IMR-90 (cell line): Measurements from ENCODE around the gene KCNN3. TPM values are rescaled to one million over a fixed set of nuclear protein-coding genes. Genes with fewer than 3 reads are reported as not detected.

Source experiments
- ATAC-seq: fragments of 200-7000 bp; cut with Tn5 transposase; 2 replicates; pipeline ENCODE4 v1.9.1; 2020; ENCODE audit warnings: low read depth, mild to moderate bottlenecking, moderate library complexity
- BruUV-seq: library from RNA; stranded (reverse); fragments of 400-500 nt; replicated peaks from 2 replicates; lab custom pipeline; 2021; lab: Mats Ljungman, UMichigan
- CTCF ChIA-PET: fragments of 300-600 bp; formaldehyde crosslinking; extraction: SDS; loops from one replicate; lab custom pipeline; 2021; ENCODE audit warnings: antibody characterized with exemption; lab: Yijun Ruan, JAX
- POLR2A ChIA-PET: fragments of 300-600 bp; sonication (Branson Sonifier 250); formaldehyde crosslinking; loops from one replicate; lab custom pipeline; 2022; ENCODE audit warnings: antibody characterized with exemption; ENCODE audit not compliant: unreplicated experiment; lab: Charles Lee
- DNase-seq: peaks from one replicate; pipeline ENCODE4 v3.0.0; 2013
- H2AFZ ChIP-seq: replicated peaks from 2 replicates; pipeline ENCODE3; 2013; ENCODE audit warnings: low read length, mild to moderate bottlenecking; ENCODE audit not compliant: poor library complexity
- H2AK5ac ChIP-seq: 2 replicates; pipeline ENCODE4 v1.6.1; 2013; ENCODE audit warnings: low read depth, low read length, inconsistent platforms
- H2AK9ac ChIP-seq: replicated peaks from 2 replicates; pipeline ENCODE3; 2013; ENCODE audit warnings: mild to moderate bottlenecking, low read depth, low read length, moderate library complexity; ENCODE audit not compliant: poor library complexity
- H2BK120ac ChIP-seq: 2 replicates; pipeline ENCODE4 v1.6.1; 2013; ENCODE audit warnings: low read depth, low read length, inconsistent platforms
- H2BK15ac ChIP-seq: 3 replicates; pipeline ENCODE4 v1.6.1; 2013; ENCODE audit warnings: low read depth, low read length, inconsistent platforms
- H2BK20ac ChIP-seq: 2 replicates; pipeline ENCODE4 v1.6.1; 2013; ENCODE audit warnings: low read depth, mild to moderate bottlenecking, inconsistent platforms, low read length, moderate library complexity
- H2BK5ac ChIP-seq: 2 replicates; pipeline ENCODE4 v1.6.1; 2013; ENCODE audit warnings: mild to moderate bottlenecking, low read depth, low read length, inconsistent platforms; ENCODE audit not compliant: poor library complexity, severe bottlenecking
- H3K14ac ChIP-seq: replicated peaks from 2 replicates; pipeline ENCODE4 v1.6.1; 2013; ENCODE audit warnings: low read depth, low read length, inconsistent platforms
- H3K18ac ChIP-seq: 2 replicates; pipeline ENCODE4 v1.6.1; 2013; ENCODE audit warnings: low read depth, low read length, control low read depth
- H3K23ac ChIP-seq: 2 replicates; pipeline ENCODE4 v1.6.1; 2013; ENCODE audit warnings: low read depth, low read length, inconsistent platforms
- H3K27ac ChIP-seq: 2 replicates; pipeline ENCODE4 v1.5.1; 2013; ENCODE audit warnings: mild to moderate bottlenecking, control low read depth, low read length; ENCODE audit not compliant: insufficient read depth
- H3K27me3 ChIP-seq: 2 replicates; pipeline ENCODE4 v1.6.1; 2013; ENCODE audit warnings: low read length; ENCODE audit not compliant: control insufficient read depth, insufficient read depth
- H3K36me3 ChIP-seq: 2 replicates; pipeline ENCODE4 v1.6.1; 2013; ENCODE audit warnings: low read length, mixed read lengths; ENCODE audit not compliant: control insufficient read depth, insufficient read depth
- H3K4ac ChIP-seq: 2 replicates; pipeline ENCODE4 v1.6.1; 2013; ENCODE audit warnings: low read depth, low read length, inconsistent platforms
- H3K4me1 ChIP-seq: 2 replicates; pipeline ENCODE4 v1.6.1; 2013; ENCODE audit warnings: low read length, mixed read lengths; ENCODE audit not compliant: control insufficient read depth, insufficient read depth
- H3K4me2 ChIP-seq: 2 replicates; pipeline ENCODE4 v1.6.1; 2013; ENCODE audit warnings: low read depth, mild to moderate bottlenecking, control low read depth, low read length, moderate library complexity
- H3K4me3 ChIP-seq: 2 replicates; pipeline ENCODE4 v1.5.1; 2013; ENCODE audit warnings: low read depth, mild to moderate bottlenecking, control low read depth, low read length, moderate library complexity; ENCODE audit not compliant: insufficient read depth
- H3K56ac ChIP-seq: 2 replicates; pipeline ENCODE4 v1.6.1; 2013; ENCODE audit warnings: low read length, inconsistent platforms; ENCODE audit not compliant: insufficient read depth; ENCODE audit errors: extremely low read depth
- H3K79me1 ChIP-seq, 2 experiments: 2 replicates each; pipeline ENCODE4 v1.6.1; 2013; ENCODE audit warnings: low read length in 2 of 2, inconsistent platforms in 1 of 2, low read depth in 1 of 2
- H3K9ac ChIP-seq: 2 replicates; pipeline ENCODE4 v1.6.1; 2013; ENCODE audit warnings: low read depth, low read length, control low read depth
- H3K9me1 ChIP-seq: 2 replicates; pipeline ENCODE4 v1.6.1; 2013; ENCODE audit warnings: low read length, inconsistent platforms; ENCODE audit not compliant: insufficient read depth
- H3K9me3 ChIP-seq: 2 replicates; pipeline ENCODE4 v1.6.1; 2013; ENCODE audit warnings: low read length; ENCODE audit not compliant: control insufficient read depth, insufficient read depth
- H4K20me1 ChIP-seq: 2 replicates; pipeline ENCODE4 v1.6.1; 2013; ENCODE audit warnings: low read length, inconsistent platforms; ENCODE audit not compliant: insufficient read depth
- H4K5ac ChIP-seq: 2 replicates; pipeline ENCODE4 v1.6.1; 2013; ENCODE audit warnings: mild to moderate bottlenecking, low read depth, low read length, control low read depth
- H4K8ac ChIP-seq, 2 experiments: 2 replicates each; pipeline ENCODE4 v1.6.1; 2013; ENCODE audit warnings: low read depth in 2 of 2, low read length in 2 of 2, control low read depth in 1 of 2, inconsistent platforms in 1 of 2
- H4K91ac ChIP-seq: 2 replicates; pipeline ENCODE4 v1.6.1; 2013; ENCODE audit warnings: low read depth, low read length, inconsistent platforms; ENCODE audit not compliant: insufficient read depth
- RCOR1 ChIP-seq: IDR thresholded peaks from 2 replicates; pipeline ENCODE4 v1.6.1; 2012; ENCODE audit warnings: mild to moderate bottlenecking, low read length, improper control_type of control experiment; ENCODE audit not compliant: insufficient replicate concordance
- WGBS, 2 experiments: methylation state at CpG; one replicate each; pipeline versions ENCODE4 v1.1.5 to v1.1.7; 2013; ENCODE audit warnings: missing lambda C conversion rate in 2 of 2; ENCODE audit not compliant: insufficient read length in 1 of 2; ENCODE audit errors: extremely low coverage in 2 of 2; 5-methylcytosine and 5-hydroxymethylcytosine counted together
- dilution Hi-C: fragments of 300-500 bp; cut with HindIII; formaldehyde crosslinking; loops from one replicate; pipeline ENCODE4 v1.14.3; 2018; ENCODE audit warnings: low sequenced_read_pairs; ENCODE audit not compliant: unreplicated experiment
- in situ Hi-C: fragments of 300-500 bp; cut with MboI; formaldehyde crosslinking; loops from 3 replicates; pipeline ENCODE4 v1.14.3; 2019; ENCODE audit warnings: low sequenced_read_pairs, inconsistent platforms, mixed read lengths
- intact Hi-C: fragments of 100-400 bp; cut with micrococcal nuclease; formaldehyde crosslinking; loops from 2 replicates; pipeline ENCODE4 v1.10.0; 2022
- polyA plus RNA-seq, 3 experiments: library from polyadenylated mRNA; depleted of rRNA; stranded (reverse); fragments of >200 nt; gene quantifications; 2 replicates each; pipeline ENCODE4 v1.2.3, GENCODE V29; 2012; ENCODE audit warnings: low replicate concordance in 1 of 3
- total RNA-seq: library from RNA; depleted of rRNA; stranded (reverse); fragments of >200 nt; gene quantifications from 2 replicates; pipeline ENCODE4 v1.2.3, GENCODE V29; 2012

KCNN3 gene
- total and polyA plus RNA-seq, 2 of the 4 experiments (the other 2 are of a cell fraction), result 0.02 TPM; not detected in 1

DNA sequence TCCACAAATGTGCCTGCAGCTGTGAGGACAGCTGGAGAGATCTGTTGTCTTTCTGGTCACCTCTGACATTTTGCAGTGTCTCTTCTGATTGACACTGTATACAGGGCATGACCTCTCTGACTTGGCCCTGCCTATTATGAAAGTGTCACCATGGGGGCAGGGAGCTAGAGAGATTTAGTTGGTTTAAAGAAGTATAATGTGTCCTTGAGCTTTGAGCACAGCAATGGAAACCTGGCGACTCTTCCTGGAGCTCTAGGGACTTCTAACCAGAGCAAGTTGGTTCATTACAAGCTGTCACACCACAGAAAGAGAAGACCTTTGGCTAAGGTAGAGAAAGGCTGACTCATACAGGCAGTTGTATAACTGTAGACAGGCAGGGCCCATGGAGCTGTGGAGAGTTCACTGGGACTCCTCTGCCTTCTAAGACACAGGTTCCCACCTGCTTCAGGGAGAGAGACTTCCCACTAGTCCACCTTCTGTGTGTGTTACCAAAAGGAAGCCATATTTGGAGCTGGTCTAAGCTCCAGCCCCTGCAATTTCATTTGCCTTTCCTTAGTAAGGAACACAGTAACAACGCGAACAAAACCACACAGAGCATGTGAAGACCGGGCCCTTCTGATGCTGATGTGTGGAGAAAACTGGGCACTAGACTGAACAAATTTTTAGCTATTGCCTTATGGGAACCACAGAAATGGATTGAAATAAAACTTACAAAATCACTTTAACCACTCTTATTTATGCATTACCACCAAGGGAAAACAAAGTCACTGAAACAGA, 171.6 kb downstream of the KCNN3 start:
- Histone ChIP-seq H3K27ac (no peak overlapping the region), H2BK15ac (no peak overlapping the region), H2AK9ac (no peak overlapping the region), H3K4ac (no peak overlapping the region), H3K23ac (no peak overlapping the region), H3K4me2 (no peak overlapping the region), H2BK120ac (no peak overlapping the region), H2AK5ac (no peak overlapping the region), H3K18ac (no peak overlapping the region), H2AFZ (no peak overlapping the region), H3K4me3 (no peak overlapping the region), H3K14ac (no peak overlapping the region), H3K4me1 (no peaks in the 10 kb centered on the region), H2BK5ac (no peak overlapping the region), H4K91ac (no peak overlapping the region), H3K9me3 (no peaks in the 10 kb centered on the region), H4K8ac (no peak overlapping the region), H4K5ac (no peak overlapping the region), H4K20me1 (no peaks in the 10 kb centered on the region), H3K9me1 (no peaks in the 10 kb centered on the region), H3K79me1 (no peaks in the 10 kb centered on the region), H3K9ac (no peak overlapping the region), H2BK20ac (no peak overlapping the region), H3K36me3 (no peaks in the 10 kb centered on the region), H3K56ac (no peak overlapping the region), H3K27me3 (peaks cover 35% of the 10 kb centered on the region)
- no TSS peak for BruUV-seq
- DNase-seq (no peak), ATAC-seq (no peak)
- dilution Hi-C loops (no loop called here), in situ Hi-C loops (no loop called here), intact Hi-C loops (loop anchor here (10.0 kb wide), 2 partner anchors 66 to 176 kb away; partner anchors contain the start of gene KCNN3)
- no peak for TF ChIP-seq RCOR1
- ChIA-PET CTCF (no interaction called here), POLR2A (no interaction called here)
- WGBS, 2 experiments, result no CpG with 5 or more reads among the region's 4 CpGs
